ENCODE data around the gene ECT2. TPM values are rescaled to one million over a fixed set of nuclear protein-coding genes. Genes with fewer than 3 reads are reported as not detected.

Gene ECT2
- total RNA-seq, 1 experiment from 2014 or later = 63.9 TPM

GRCh38 chr3:172726380-172726779, 24.1 kb upstream of the ECT2 start:
- ChIA-PET CTCF (interaction anchor here (1.2 to 4.4 kb wide), 3 partner anchors 15 to 53 kb away, joined by 5 to 35 read pairs (median 9); partner anchors contain the start of genes ECT2 and NCEH1), POLR2A (interaction anchor here (1.1 kb wide), 1 partner anchor 13 kb away, joined by 6 read pairs; no protein-coding TSS in a partner anchor)
- Mint-ChIP-seq H3K27me3 (ENCODE audit: insufficient read depth, unreplicated experiment) (no peaks in the 10 kb centered on the region), H3K36me3 (ENCODE audit: insufficient read depth, unreplicated experiment) (no peaks in the 10 kb centered on the region), H3K27ac (ENCODE audit: low read depth, unreplicated experiment) (no peak overlapping the region), H3K4me3 (ENCODE audit: unreplicated experiment) (no peak overlapping the region), H3K4me1 (ENCODE audit: insufficient read depth, unreplicated experiment) (no peaks in the 10 kb centered on the region), H3K9me3 (ENCODE audit: unreplicated experiment) (peaks cover 9% of the 10 kb centered on the region)
- no peak for TF ChIP-seq CTCF (IDR thresholded peaks at IDR 0.05; ENCODE audit: unreplicated experiment)
- no TSS peak for BruUV-seq (replicated peaks)
- DNase-seq (ENCODE audit: unreplicated experiment) = no peak
- intact Hi-C loops (cut with micrococcal nuclease) = no loop called here

DNA sequence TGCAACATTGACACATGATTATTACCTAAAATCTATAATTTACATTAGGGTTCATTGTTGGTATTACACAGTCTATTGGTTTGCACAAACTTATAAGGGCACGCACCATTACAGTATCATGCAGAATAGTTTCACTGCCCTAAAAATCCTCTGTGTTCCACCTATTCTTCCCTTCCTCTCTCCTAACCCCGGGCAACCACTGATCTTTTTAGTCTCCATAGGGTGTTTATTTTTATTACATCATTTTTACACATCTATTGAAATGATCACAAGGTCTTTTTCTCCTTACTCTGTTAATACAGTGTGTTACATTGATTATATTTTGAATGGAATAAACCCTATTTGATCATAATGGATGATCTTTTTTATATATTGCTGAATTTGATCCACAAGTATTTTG, 15.5 kb upstream of the ECT2 start:
- TF ChIP-seq CTCF (IDR thresholded peaks at IDR 0.05; ENCODE audit: unreplicated experiment) = no peak
- H3K9me3 Mint-ChIP-seq (ENCODE audit: unreplicated experiment) = no peaks in the 10 kb centered on the region
- no peak overlapping the region for H3K27ac Mint-ChIP-seq (ENCODE audit: low read depth, unreplicated experiment)
- intact Hi-C loops (cut with micrococcal nuclease) = no loop called here
- CTCF ChIA-PET = no interaction called here
- no peaks in the 10 kb centered on the region for H3K36me3 Mint-ChIP-seq (ENCODE audit: insufficient read depth, unreplicated experiment)
- POLR2A ChIA-PET = no interaction called here
- BruUV-seq (replicated peaks) = no TSS peak
- no peak overlapping the region for H3K4me3 Mint-ChIP-seq (ENCODE audit: unreplicated experiment)
- no peaks in the 10 kb centered on the region for H3K27me3 Mint-ChIP-seq (ENCODE audit: insufficient read depth, unreplicated experiment)
- H3K4me1 Mint-ChIP-seq (ENCODE audit: insufficient read depth, unreplicated experiment) = no peaks in the 10 kb centered on the region
- DNase-seq (ENCODE audit: unreplicated experiment) = no peak

DNA sequence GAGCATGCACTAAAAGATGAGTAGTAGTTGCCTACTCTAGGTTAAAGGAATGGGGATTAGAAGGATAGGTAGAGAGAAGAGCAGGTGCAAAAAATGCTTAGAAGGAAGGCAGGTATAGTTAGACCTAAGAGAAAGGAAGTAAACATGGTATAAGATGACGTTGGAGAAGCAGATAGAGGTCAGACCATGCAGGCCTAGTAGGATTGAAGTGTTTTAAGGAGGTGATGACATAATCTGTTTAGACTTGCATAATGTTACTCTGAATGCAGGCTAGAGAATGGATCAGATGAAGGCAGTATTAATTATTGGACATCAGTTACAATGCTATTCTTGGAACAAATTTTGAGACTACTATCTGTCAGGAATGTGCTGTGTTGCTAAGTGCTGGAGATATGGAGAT, 11.1 kb upstream of the ECT2 start:
- no peaks in the 10 kb centered on the region for H3K9me3 Mint-ChIP-seq (ENCODE audit: unreplicated experiment)
- ChIA-PET CTCF (interaction anchor here (0.6 to 1.1 kb wide), 2 partner anchors 61 to 73 kb away, joined by 3 to 4 read pairs; no protein-coding TSS in a partner anchor), POLR2A (no interaction called here)
- no peak overlapping the region for H3K4me3 Mint-ChIP-seq (ENCODE audit: unreplicated experiment)
- H3K4me1 Mint-ChIP-seq (ENCODE audit: insufficient read depth, unreplicated experiment) = no peaks in the 10 kb centered on the region
- intact Hi-C loops (cut with micrococcal nuclease) = no loop called here
- TF ChIP-seq CTCF (IDR thresholded peaks at IDR 0.05; ENCODE audit: unreplicated experiment) = no peak
- no peak overlapping the region for H3K27ac Mint-ChIP-seq (ENCODE audit: low read depth, unreplicated experiment)
- H3K36me3 Mint-ChIP-seq (ENCODE audit: insufficient read depth, unreplicated experiment) = no peaks in the 10 kb centered on the region
- no peaks in the 10 kb centered on the region for H3K27me3 Mint-ChIP-seq (ENCODE audit: insufficient read depth, unreplicated experiment)
- BruUV-seq (replicated peaks) = no TSS peak
- DNase-seq (ENCODE audit: unreplicated experiment) = no peak

DNA sequence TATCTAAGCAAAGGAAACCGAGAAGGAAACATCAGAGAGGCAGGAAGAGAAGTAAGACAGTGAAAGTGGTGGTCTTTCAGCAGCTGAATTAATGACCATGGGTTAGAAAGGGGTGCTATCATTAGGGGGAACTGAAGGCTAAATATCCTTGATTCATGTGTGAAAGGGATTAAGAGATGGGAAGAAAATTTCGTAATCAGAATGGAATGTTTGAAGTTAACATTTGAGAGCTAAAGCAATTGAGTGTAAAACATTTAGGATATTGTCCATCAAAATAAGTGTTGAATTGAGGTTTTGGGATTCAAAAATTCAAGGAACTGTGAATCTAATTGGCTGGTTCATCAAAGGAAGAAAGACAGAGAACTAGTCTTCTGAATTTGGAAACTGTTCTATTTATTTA, 4.1 kb upstream of the ECT2 start:
- no peak overlapping the region for H3K27ac Mint-ChIP-seq (ENCODE audit: low read depth, unreplicated experiment)
- peaks cover 19% of the 10 kb centered on the region for H3K4me1 Mint-ChIP-seq (ENCODE audit: insufficient read depth, unreplicated experiment)
- no peaks in the 10 kb centered on the region for H3K9me3 Mint-ChIP-seq (ENCODE audit: unreplicated experiment)
- no peak for TF ChIP-seq CTCF (IDR thresholded peaks at IDR 0.05; ENCODE audit: unreplicated experiment)
- no TSS peak for BruUV-seq (replicated peaks)
- intact Hi-C loops (cut with micrococcal nuclease) = no loop called here
- CTCF ChIA-PET = interaction anchor here (0.9 kb wide), 1 partner anchor 74 kb away, joined by 7 read pairs; no protein-coding TSS in a partner anchor
- no peak for DNase-seq (ENCODE audit: unreplicated experiment)
- no peaks in the 10 kb centered on the region for H3K36me3 Mint-ChIP-seq (ENCODE audit: insufficient read depth, unreplicated experiment)
- no peaks in the 10 kb centered on the region for H3K27me3 Mint-ChIP-seq (ENCODE audit: insufficient read depth, unreplicated experiment)
- POLR2A ChIA-PET = interaction anchor here (0.6 kb wide), 1 partner anchor 48 kb away, joined by 4 read pairs; no protein-coding TSS in a partner anchor
- H3K4me3 Mint-ChIP-seq (ENCODE audit: unreplicated experiment) = no peak overlapping the region
